SJSA1 (cell line): Measurements from ENCODE around the gene KAZN. TPM values are rescaled to one million over a fixed set of nuclear protein-coding genes. Genes with fewer than 3 reads are reported as not detected.

Experiments used
- DNase-seq, 2 experiments: peaks; one replicate each; pipeline ENCODE4 v3.0.0-alpha.2; 2015 to 2020; ENCODE audit warnings: low spot score in 2 of 2, low read depth in 1 of 2
- H3K27ac ChIP-seq: fragments of 250-450 bp; sonication (Bioruptor Pico); 2 replicates; pipeline ENCODE4 v1.5.1; 2020; ENCODE audit warnings: mild to moderate bottlenecking, moderate library complexity
- H3K27me3 ChIP-seq: fragments of 250-450 bp; sonication (Bioruptor Pico); replicated peaks from 2 replicates; pipeline ENCODE4 v1.5.1; 2020; ENCODE audit warnings: mild to moderate bottlenecking, moderate library complexity
- H3K36me3 ChIP-seq: fragments of 250-450 bp; sonication (Bioruptor Pico); 2 replicates; pipeline ENCODE4 v1.5.1; 2020; ENCODE audit warnings: mild to moderate bottlenecking
- H3K4me1 ChIP-seq: fragments of 250-450 bp; sonication (Bioruptor Pico); replicated peaks from 2 replicates; pipeline ENCODE4 v1.6.1; 2021; ENCODE audit warnings: mild to moderate bottlenecking
- H3K4me3 ChIP-seq: fragments of 250-450 bp; sonication (Bioruptor Pico); 2 replicates; pipeline ENCODE4 v1.5.1; 2020; ENCODE audit warnings: mild to moderate bottlenecking
- H3K9me3 ChIP-seq: fragments of 250-450 bp; sonication (Bioruptor Pico); replicated peaks from 2 replicates; pipeline ENCODE4 v1.5.1; 2020; ENCODE audit warnings: mild to moderate bottlenecking
- total RNA-seq: library from RNA; depleted of rRNA; stranded (reverse); fragments of >200 nt; shearing (Covaris generic); gene quantifications from 2 replicates; pipeline ENCODE4 v1.2.3, GENCODE V29; 2014

Gene KAZN
- total RNA-seq, 1 experiment from 2014 or later: 4.2 TPM

DNA sequence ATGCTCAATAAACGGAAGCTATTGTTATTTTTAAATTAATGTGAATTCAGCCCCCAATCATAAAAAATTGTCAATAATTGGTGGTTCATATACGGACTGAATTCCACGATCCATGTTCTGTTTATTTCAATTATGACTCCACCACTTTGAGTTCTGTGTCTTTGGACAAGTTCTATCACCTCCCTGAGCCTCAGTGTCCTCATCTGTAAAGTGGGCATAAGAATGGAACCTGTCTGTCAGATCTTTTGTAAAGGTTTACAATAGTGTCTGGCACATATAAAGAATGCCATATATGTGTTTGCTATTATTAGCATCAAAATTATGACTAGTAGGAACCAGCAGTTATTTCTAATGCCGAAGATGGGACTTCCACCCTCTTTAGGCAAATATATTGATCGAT lies 183.3 kb downstream of the KAZN start:
- Histone ChIP-seq H3K4me3 (no peak overlapping the region), H3K27ac (no peak overlapping the region), H3K9me3 (no peaks in the 10 kb centered on the region), H3K36me3 (no peaks in the 10 kb centered on the region), H3K4me1 (peaks cover 17% of the 10 kb centered on the region), H3K27me3 (no peaks in the 10 kb centered on the region)
- DNase-seq: no peak

DNA sequence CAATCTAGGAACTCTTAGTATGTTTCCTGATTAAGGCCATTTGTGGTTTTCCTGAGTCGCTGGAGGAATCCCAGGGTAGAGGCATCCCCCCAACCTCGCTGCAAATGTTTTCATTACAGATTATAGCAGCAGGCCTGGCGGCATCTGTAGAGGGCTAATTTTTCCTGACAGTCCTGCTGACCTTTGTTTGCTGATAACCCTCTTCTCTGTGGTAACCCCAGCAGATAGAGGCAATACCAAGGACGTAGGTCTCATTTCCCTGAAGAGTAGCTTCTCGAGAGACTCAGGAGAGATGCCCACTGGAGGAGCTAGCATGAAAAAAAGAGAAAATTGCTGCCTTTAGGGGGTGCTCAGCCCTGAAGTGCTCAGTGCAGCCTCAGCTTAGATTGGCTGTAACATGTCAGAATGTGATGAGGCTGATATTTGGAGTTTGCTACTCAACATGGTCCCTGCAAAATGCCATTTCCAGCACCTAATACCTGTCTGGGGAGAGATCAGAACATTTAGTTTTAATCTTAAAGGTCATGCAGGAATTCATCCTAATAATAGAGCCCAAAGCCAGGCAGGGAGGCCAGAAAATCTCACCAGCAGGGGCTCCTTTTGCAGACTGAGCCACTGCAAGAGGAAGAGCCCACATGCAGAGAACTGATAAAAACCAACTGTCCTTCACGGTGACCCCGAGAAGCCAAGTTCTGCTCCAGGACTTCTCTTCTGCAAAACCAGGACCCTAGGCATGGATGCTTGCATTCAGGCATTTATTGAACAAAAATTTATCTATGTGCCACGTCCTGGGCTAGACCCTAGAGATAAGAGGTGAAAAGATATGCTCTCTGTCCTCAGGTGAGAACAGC lies 184.5 kb downstream of the KAZN start:
- Histone ChIP-seq H3K4me1 (peaks cover 10% of the 10 kb centered on the region), H3K4me3 (no peak overlapping the region), H3K36me3 (no peaks in the 10 kb centered on the region), H3K27ac (no peak overlapping the region), H3K9me3 (no peaks in the 10 kb centered on the region), H3K27me3 (no peaks in the 10 kb centered on the region)
- no peak for DNase-seq

- H3K9me3 ChIP-seq: no peaks in the 10 kb centered on the region
- no peaks in the 10 kb centered on the region for H3K27me3 ChIP-seq
- no peak overlapping the region for H3K27ac ChIP-seq
- H3K4me1 ChIP-seq: peaks cover 4% of the 10 kb centered on the region
- no peaks in the 10 kb centered on the region for H3K36me3 ChIP-seq
- no peak overlapping the region for H3K4me3 ChIP-seq
- no peak for DNase-seq
Measured at GRCh38 chr1:14783592-14783886, 185.1 kb downstream of the KAZN start.

- Histone ChIP-seq H3K36me3 (no peaks in the 10 kb centered on the region), H3K27me3 (no peaks in the 10 kb centered on the region), H3K4me3 (no peak overlapping the region), H3K27ac (no peak overlapping the region), H3K9me3 (no peaks in the 10 kb centered on the region), H3K4me1 (peaks cover 11% of the 10 kb centered on the region)
- DNase-seq: no peak
Measured at GRCh38 chr1:14784790-14785773, 186.6 kb downstream of the KAZN start.

DNA sequence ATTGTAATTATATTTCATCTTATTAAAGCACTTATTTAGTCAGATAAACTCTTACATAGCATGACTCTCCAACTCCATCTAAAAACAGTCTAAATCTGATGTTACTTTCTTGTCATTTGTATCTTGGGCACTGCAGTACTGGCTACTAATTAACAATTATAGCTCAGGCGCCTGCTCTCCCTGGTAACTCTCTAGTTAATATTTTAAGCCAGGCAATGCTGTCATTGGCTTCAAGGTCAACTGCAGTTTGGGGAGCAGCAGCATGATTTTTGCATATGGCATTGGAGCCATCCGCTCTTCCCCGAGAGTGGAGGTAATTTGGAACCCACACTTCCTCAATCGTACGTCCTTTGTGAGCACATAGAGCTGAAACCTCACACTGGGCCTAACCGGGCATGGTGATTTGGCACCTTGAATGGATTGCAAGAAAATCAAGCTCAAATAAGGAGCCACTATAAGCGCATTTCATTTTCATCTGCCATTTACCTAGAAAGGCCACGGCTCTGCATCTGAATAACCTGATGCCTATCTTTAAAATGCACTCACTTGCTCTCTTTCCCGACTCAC lies 187.7 kb downstream of the KAZN start:
- Histone ChIP-seq H3K27me3 (no peaks in the 10 kb centered on the region), H3K4me3 (no peak overlapping the region), H3K27ac (no peak overlapping the region), H3K36me3 (no peaks in the 10 kb centered on the region), H3K9me3 (no peaks in the 10 kb centered on the region), H3K4me1 (peaks cover 19% of the 10 kb centered on the region)
- no peak for DNase-seq

GRCh38 chr1:14786681-14787080 lies 188.2 kb downstream of the KAZN start:
- Histone ChIP-seq H3K4me3 (no peak overlapping the region), H3K27ac (no peak overlapping the region), H3K27me3 (no peaks in the 10 kb centered on the region), H3K9me3 (no peaks in the 10 kb centered on the region), H3K36me3 (no peaks in the 10 kb centered on the region), H3K4me1 (peaks cover 19% of the 10 kb centered on the region)
- DNase-seq: no peak

- H3K4me1 ChIP-seq: peaks cover 19% of the 10 kb centered on the region
- no peak for DNase-seq
- H3K36me3 ChIP-seq: no peaks in the 10 kb centered on the region
- no peak overlapping the region for H3K4me3 ChIP-seq
- H3K9me3 ChIP-seq: no peaks in the 10 kb centered on the region
- no peak overlapping the region for H3K27ac ChIP-seq
- no peaks in the 10 kb centered on the region for H3K27me3 ChIP-seq
Measured at GRCh38 chr1:14787604-14788003, 189.1 kb downstream of the KAZN start.

DNA sequence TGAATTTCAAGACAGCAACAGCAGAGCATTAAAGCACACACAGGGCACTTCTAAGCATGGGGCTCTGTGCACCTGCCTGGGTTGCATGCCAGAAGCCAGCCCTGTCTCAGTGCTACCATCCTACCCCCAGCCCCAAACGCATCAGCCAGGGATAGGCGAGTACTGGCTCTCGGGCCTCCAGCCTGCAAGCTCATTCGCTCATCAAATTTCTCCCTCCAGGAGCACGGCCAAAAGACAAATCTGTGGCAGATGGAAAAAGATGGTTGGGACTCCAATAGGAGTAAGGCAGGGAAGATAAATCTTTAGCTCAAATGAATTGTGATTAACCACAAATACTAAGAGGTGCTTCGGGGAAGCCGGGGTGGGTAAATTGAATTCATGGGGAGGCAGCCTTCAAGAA lies 189.6 kb downstream of the KAZN start:
- no peak overlapping the region for H3K4me3 ChIP-seq
- no peak overlapping the region for H3K27ac ChIP-seq
- no peaks in the 10 kb centered on the region for H3K27me3 ChIP-seq
- no peaks in the 10 kb centered on the region for H3K36me3 ChIP-seq
- no peaks in the 10 kb centered on the region for H3K9me3 ChIP-seq
- no peak for DNase-seq
- peaks cover 19% of the 10 kb centered on the region for H3K4me1 ChIP-seq

GRCh38 chr1:14790982-14791381 lies 192.5 kb downstream of the KAZN start:
- DNase-seq: no peak
- H3K36me3 ChIP-seq: no peaks in the 10 kb centered on the region
- no peaks in the 10 kb centered on the region for H3K27me3 ChIP-seq
- H3K4me3 ChIP-seq: no peak overlapping the region
- H3K9me3 ChIP-seq: no peaks in the 10 kb centered on the region
- no peak overlapping the region for H3K27ac ChIP-seq
- H3K4me1 ChIP-seq: peaks cover 19% of the 10 kb centered on the region

- no peak for DNase-seq
- Histone ChIP-seq H3K4me1 (peaks cover 19% of the 10 kb centered on the region), H3K27ac (no peak overlapping the region), H3K27me3 (no peaks in the 10 kb centered on the region), H3K4me3 (no peak overlapping the region), H3K36me3 (no peaks in the 10 kb centered on the region), H3K9me3 (no peaks in the 10 kb centered on the region)
Measured at GRCh38 chr1:14791654-14792053, 193.2 kb downstream of the KAZN start.

GRCh38 chr1:14794136-14794768 lies 195.8 kb downstream of the KAZN start:
- Histone ChIP-seq H3K27me3 (no peaks in the 10 kb centered on the region), H3K9me3 (no peaks in the 10 kb centered on the region), H3K4me3 (no peak overlapping the region), H3K36me3 (no peaks in the 10 kb centered on the region), H3K4me1 (peaks cover 12% of the 10 kb centered on the region), H3K27ac (no peak overlapping the region)
- DNase-seq: no peak

- Histone ChIP-seq H3K4me3 (no peak overlapping the region), H3K4me1 (peaks cover 9% of the 10 kb centered on the region), H3K27me3 (no peaks in the 10 kb centered on the region), H3K27ac (no peak overlapping the region), H3K36me3 (no peaks in the 10 kb centered on the region), H3K9me3 (no peaks in the 10 kb centered on the region)
- DNase-seq: no peak
Measured at GRCh38 chr1:14794906-14795305, 196.4 kb downstream of the KAZN start.

- peaks cover 2% of the 10 kb centered on the region for H3K4me1 ChIP-seq
- H3K4me3 ChIP-seq: no peak overlapping the region
- H3K27me3 ChIP-seq: no peaks in the 10 kb centered on the region
- DNase-seq: no peak
- H3K27ac ChIP-seq: no peak overlapping the region
- no peaks in the 10 kb centered on the region for H3K9me3 ChIP-seq
- H3K36me3 ChIP-seq: no peaks in the 10 kb centered on the region
Measured at GRCh38 chr1:14795589-14795988, 197.1 kb downstream of the KAZN start.
